Keratinocyte (primary cell): Measurements from ENCODE around the gene MYH6.

ENCODE experiments used
- EZH2 ChIP-seq: IDR thresholded peaks from one replicate; pipeline ENCODE4 v1.6.1; 2012; ENCODE audit warnings: inconsistent platforms, mild to moderate bottlenecking, low read length, moderate library complexity
- TF ChIP-seq, protein P1 (sequence below), 3 experiments: IDR thresholded peaks in 1 of 3; conservative IDR thresholded peaks in 1 of 3; optimal IDR thresholded peaks in 1 of 3; 2 replicates in 2 of 3; 3 replicates in 1 of 3; pipeline versions ENCODE3 to v1.5.1; 2011; ENCODE audit warnings: low read length in 3 of 3, mild to moderate bottlenecking in 3 of 3, moderate library complexity in 2 of 3, control low read depth in 1 of 3, inconsistent platforms in 1 of 3; ENCODE audit not compliant: insufficient read depth in 2 of 3; ENCODE audit errors: extremely low read depth in 1 of 3

DNA sequence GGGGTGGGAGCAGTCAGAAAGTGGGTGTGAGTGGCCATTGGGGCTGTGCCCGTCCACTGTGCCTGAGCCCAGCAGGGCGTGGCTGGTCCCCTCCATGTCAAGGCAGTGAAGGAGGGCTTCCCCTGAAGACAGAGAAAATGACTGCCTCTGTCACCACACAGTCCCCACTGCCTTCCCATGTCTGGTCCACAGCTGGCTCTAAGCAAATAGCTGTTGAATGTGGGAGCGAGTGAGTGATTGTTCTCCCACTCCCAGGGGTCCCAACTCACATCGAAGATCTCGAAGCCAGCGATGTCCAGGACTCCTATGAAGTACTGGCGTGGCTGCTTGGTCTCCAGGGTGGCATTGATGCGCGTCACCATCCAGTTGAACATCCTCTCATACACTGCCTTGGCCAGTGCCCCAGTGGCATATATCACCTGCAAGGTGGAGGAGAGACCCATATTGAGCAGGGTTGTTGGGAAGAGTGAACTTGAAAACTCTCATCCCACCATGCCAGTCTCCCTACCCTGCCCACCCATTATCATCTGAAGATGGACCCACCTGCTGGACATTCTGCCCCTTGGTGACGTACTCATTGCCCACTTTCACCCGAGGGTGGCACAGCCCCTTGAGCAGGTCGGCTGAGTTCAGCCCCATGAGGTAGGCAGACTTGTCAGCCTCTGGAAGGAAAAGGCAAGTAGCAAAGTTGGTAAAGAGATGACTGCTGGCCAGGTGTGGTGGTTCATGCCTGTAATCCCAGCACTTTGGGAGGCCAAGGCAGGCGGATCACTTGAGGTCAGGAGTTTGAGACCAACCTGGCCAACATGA, 20.8 kb upstream of the MYH6 start:
- TF ChIP-seq, protein P1, sequence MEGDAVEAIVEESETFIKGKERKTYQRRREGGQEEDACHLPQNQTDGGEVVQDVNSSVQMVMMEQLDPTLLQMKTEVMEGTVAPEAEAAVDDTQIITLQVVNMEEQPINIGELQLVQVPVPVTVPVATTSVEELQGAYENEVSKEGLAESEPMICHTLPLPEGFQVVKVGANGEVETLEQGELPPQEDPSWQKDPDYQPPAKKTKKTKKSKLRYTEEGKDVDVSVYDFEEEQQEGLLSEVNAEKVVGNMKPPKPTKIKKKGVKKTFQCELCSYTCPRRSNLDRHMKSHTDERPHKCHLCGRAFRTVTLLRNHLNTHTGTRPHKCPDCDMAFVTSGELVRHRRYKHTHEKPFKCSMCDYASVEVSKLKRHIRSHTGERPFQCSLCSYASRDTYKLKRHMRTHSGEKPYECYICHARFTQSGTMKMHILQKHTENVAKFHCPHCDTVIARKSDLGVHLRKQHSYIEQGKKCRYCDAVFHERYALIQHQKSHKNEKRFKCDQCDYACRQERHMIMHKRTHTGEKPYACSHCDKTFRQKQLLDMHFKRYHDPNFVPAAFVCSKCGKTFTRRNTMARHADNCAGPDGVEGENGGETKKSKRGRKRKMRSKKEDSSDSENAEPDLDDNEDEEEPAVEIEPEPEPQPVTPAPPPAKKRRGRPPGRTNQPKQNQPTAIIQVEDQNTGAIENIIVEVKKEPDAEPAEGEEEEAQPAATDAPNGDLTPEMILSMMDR (optimal IDR thresholded peaks at IDR 0.05 in 1 of 3, IDR thresholded peaks at IDR 0.05 in 1 of 3, conservative IDR thresholded peaks at IDR 0.05 in 1 of 3; ENCODE audit: extremely low read depth in 1 of 3, insufficient read depth in 2 of 3, low read length in 3 of 3), result no peak
- no peak for TF ChIP-seq EZH2
